Activated gamma-delta T cell treated with anti-CD3 and anti-CD28 coated beads, Interleukin-2, amount 50 U/mL, for 16 hours (primary cell): ENCODE data around the gene UGT1A8.
A peak's percentile ranks its signal among the peaks of the same experiment; 100 is the strongest.
"Not testable (repeated sequence)": the region's sequence is repeated elsewhere in the genome, so short reads cannot be mapped to it uniquely, and the experiment has no call there.

Experiments
- DNase-seq: peaks from one replicate; pipeline ENCODE4 v3.0.0-alpha.2; 2020; ENCODE audit warnings: low read depth

UGT1A8 gene

DNA sequence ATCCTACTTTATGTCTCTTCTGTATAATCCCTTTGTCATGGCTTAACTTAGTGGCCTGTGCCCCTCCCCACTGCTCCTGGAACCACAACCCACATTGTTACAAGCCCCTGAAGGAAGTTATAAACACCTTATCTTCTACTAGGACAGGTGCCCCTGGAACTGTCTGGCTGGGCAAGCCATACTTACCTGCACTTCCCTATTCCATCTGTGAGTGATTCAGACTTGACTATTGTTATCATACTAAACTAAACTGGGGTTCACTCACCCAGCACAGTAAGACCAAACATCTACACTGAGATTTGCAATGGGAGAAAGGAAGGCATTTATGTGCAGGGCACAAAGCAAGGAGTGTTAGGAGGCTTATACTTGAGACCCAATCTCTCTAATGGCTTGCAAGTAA lies 71.6 kb downstream of the UGT1A8 start:
- DNase-seq, result no peak

DNA sequence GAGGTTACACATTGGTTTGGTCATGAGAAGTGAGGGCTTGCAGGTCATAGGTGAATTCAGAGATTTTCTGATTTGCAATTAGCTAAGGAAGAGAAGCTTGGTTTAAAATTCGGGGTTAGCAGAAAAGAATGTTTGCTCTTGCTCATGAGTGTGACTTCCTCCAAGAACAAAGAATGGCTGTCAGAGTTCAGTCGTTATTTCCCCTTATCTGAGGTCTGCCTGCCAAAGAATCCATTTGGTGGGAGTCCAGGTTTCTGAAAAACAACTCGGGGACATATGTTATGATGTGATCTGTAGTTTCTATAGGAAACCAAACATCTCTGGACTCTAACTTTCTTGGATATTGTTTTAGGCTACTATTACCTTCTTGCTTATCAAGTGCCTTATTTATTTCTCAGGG lies 72.1 kb downstream of the UGT1A8 start:
- DNase-seq, result no peak

DNA sequence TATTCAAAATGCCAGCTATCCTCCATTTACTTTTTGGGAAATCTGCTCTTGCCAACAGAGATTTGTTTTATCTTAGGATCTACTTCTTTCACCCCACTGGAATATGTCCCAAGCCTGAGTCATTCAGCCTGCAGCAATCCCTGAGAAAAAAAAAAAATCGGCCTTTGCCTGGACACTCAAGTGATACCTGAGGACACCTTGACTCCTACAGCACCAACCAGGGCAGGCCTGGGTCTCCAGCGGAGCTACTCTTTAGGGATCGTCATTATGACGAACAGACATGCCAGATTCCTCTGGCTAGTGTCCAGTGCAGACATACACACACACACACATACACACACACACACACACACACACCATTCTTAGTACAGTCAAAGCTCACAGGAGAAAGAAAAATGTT lies 73.0 kb downstream of the UGT1A8 start:
- no peak for DNase-seq

DNA sequence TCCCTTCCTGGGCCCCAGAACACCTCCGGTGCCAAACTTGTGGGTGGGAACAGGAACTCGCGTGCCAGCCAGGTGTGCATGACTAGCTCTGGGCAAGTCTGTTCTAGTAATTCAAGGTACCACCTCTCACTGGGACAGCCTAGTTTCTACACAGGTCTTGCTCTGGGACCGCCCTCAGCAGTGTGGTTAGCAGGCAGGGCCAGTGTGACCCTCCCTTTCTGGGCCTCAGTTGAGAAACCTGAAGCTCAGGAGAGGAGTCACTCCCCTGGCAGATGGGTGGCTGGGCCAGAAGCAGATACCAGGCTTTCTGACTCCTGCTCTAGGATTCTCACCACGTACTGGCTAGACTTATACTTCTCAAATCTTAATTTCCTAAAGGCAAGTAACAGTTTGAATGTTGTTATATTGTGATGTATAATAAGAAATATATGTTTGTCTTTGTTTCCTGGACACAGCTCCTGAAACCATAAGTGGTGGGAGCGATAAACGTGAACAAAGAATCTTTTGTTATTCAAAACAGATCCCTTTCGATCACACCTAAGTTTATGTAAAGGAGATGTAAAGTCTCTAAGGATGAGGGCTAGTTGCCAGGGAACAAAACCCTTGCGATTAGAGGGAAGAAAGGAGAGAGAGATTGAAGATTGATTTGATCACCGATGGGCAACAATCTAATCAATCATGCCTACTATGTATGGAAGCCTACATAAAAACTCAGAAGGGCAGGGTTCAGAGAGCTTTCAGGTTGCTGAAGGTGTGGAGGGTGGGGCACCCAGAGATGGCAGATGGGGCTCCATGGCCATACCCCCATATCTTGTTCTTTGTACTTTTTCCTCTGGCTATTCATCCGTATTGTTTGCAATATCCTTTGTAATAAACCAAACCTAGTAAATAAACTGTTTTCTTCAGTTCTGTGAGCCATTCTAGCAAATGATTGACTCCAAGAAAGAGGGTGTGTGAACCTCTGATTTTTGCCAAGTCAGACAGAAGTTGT lies 74.3 kb downstream of the UGT1A8 start:
- DNase-seq, result no peak

DNA sequence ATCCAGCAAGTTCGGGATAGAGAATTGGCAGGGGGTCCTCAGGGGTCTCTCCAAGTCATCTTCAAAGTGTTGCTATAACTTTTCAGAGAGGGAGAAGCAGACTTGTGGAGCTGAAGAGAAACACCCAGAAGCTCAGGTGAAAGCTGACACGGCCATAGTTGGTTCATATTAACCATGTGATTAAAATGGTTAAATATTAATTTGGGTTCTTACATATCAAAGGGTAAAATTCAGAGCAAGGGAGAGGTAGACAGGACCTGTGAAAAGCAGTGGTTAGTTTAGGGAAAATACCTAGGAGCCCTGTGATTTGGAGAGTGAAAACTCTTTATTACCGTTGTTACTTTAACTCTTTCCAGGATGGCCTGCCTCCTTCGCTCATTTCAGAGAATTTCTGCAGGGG lies 75.2 kb downstream of the UGT1A8 start, which contains the start of gene UGT1A6:
Gene UGT1A6 (plus strand): TSS at position 243 of the 400 bp plus-strand sequence. CDS start 115 bp downstream, at position 358.
- DNase-seq, result no peak

DNA sequence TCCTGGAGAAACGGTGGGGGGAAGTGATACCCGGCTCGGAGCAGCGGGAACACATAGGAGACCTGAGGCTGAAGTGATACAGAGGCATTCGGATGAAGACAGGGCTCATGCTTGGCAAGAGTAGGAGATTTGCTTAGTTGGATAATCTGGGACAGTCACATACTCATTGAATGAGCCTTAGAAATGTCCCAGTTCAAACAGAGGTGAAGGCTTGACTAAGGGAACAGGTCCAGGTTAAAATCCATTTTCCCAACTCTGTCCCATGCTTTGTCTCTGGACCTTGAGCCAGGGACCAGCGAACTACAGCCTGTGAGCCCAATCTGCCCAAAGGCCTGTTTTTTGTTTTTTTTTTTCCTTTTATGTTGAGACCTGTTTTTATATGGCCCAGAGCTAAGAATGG lies 76.5 kb downstream of the UGT1A8 start:
- no peak for DNase-seq

DNA sequence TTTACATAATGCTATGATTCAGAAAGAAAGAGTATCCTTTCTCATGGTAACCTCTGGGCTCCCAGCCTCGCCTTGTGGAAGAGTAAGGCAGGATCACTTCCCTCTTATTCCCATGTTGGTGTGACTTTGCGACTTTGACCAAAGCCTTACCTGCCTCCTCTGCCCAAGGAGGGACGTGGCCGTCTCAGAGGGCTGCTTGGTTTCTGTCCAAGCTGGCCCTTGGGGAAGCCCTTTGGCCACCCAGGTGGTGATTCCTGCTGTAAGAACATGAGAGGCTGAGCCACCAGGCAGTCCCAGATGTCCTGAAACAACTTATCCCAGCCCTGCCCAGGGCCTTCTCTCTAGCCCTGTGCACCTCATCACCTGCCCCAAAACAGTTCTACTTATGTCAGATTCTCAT lies 81.3 kb downstream of the UGT1A8 start:
- no peak for DNase-seq

DNA sequence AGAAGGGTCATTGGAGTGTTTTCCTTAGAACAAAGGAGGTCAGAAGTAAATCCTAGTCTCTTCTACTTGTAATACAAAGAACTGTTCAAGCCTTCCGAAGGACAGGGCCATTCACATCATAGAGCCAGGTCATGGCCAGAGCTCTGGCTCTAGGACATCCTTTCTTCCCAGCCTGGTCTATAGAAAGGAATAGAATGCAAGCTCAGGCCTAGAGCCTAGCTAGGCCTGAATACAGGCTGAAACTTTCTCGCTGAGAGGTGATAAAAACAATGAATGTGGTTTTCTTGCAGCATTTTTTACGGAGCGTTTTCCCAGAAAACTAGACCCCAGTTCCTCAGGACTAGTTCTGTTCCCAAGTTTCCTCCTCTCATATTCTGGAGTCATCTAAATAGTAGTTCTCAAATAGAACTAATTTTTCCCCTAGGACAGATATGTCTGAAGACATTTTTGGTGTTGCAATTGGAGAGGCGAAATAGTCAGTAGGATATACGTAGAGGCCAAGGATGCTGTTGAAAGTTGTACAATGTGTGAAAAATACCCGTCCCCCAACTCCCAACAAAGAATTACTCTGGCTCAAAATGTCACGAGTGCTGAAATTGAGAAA lies 82.1 kb downstream of the UGT1A8 start:
- no peak for DNase-seq

DNA sequence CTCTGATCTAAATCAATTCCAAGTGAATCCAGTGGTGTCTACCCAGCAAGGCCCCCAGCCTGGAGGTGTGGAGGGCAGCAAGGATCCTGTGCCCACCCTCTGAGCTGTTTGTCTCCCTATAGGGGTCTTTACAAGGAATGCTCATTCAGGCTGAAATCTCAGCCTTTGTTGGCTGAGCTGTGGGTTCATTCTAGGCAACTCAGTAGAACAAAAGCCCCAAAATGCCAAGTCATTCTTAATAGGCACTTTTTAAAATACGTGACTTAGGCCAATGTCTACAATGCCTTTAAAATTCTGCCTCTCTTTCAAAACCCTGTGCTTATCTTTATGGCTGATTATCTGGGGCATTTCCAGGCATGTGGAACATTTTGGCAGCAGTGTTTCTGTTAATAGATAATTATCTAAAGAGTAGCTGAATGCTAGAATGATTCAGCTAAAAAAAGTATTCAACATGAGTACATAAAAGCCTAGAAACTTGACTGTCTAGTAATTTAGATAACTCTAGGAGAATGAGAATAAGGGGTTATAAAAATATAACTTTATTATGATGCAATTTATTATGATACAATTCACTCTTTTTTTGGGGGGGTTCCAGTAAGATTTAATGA lies 82.7 kb downstream of the UGT1A8 start:
- DNase-seq, result no peak

DNA sequence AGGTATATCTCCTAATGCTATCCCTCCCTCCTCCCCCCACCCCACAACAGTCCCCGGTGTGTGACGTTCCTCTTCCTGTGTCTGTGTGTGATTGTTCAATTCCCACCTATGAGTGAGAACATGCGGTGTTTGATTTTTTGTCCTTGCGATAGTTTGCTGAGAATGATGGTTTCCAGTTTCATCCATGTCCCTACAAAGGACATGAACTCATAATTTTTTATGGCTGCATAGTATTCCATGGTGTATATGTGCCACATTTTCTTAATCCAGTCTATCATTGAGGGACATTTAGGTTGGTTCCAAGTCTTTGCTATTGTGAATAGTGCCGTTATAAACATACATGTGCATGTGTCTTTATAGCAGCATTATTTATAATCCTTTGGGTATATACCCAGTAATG lies 83.4 kb downstream of the UGT1A8 start:
- DNase-seq, result not testable (repeated sequence)

DNA sequence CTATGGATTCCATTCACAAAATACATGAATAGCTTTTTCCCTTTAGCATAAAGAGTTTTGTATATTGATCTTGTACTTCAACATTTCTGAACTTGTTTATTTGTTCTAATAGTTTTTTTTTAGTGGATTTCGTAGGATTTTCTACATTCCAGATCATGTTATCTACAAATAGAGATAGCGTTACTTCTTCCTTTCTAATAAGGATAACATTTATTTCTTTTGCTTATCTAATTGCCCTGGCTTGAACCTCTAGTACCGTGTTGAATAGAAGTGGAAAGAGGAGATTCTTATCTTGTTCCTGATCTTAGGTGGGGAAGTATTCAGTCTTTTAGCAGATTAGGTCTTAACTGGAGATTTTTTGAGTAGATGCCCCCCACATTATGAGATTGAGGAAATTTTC lies 84.8 kb downstream of the UGT1A8 start:
- no peak for DNase-seq

DNA sequence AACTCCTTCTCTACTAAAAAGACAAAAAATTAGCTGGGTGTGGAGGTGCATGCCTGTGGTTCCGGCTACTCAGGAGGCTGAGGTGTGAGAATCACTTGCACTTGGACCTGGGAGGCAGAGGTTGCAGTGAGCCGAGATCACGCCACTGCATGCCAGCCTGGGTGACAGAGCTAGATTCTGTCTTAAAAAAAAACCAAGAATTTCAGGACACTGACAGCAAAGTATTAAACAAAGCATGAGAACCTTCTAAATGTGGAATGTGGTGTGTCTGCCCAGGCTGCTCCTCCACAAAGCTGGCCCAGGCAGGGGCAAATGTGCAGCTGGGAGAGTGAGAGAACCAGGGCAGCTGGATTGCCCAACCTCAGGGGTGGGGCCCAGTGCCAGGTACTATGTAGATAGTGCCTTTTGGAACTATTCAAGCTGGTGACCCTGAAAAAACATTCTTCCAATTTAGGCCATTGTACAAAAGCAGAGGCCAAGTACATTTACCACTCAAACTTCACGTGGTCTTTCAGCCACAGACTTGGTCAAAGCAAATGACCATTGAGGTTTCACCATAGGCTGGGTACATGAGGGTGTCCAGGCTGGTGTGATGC lies 88.6 kb downstream of the UGT1A8 start:
- DNase-seq, result no peak

DNA sequence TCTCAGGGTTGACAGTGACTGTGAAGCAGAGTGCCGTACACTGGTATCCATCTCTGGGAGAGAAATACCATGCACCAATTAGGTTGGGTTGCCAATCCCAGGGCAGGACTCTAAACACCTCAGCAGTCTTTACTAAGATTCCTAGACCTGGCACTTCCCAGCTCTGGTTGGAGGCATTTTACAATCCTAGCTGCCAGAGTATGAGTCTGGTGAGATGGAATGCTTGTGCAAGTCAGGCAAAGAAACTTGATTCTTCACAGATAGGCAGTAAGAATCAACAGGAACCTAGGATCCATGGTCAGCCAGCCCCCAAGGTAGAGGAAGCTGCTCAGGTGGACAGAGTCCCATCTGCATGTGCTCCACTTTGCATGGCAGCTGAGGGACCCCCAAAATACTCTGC lies 89.3 kb downstream of the UGT1A8 start:
- DNase-seq, result no peak

DNA sequence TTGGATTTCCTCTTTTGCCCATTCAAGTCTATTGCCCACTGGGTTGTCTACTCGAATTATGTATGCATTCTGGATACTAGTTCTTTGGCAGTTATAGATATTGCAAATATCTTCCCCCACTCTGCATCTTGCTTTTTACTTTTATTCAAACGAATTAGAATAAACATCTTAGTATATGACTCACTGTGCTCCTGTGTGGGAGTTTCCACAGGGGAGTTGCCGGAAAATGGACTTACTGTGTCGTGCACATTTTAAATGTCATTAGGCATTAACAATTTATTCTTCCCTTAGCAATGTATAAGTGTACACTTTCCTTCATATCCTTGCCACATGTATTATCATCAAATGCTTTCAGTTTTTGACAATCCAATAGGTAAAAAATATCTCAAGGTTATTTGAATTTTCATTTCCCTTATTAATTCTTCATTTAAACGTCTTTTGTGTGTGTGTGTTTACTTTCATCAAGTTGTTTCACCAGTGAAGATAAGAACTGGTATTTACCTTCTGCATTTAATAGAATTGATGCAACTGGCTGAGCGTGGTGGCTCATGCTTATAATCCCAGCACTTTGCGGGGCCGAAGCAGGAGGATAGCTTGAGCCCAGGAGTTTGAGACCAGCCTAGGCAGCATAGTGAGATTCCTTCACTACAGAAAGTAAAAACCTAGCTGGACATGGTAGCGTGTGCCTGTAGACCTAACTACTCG lies 90.7 kb downstream of the UGT1A8 start:
- no peak for DNase-seq

DNA sequence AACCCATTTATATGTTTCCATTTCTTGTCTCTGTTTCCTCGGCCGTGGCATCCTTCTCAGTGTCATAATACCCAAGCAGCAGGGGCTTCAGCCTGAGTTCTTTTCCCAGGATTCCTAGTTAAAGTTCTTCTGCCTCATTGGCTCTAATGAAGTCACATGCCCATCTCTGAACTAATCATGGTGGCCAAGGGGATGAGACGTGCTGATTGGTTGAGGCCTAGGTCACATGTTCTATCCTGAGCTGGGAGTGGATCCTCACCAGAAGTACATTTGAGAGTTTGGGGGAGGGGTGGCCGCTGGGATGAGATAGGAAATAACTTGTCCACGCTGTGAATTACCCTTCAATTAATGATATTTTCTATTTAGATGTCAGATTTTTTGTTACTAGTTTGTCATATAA lies 91.5 kb downstream of the UGT1A8 start:
- DNase-seq, result no peak

DNA sequence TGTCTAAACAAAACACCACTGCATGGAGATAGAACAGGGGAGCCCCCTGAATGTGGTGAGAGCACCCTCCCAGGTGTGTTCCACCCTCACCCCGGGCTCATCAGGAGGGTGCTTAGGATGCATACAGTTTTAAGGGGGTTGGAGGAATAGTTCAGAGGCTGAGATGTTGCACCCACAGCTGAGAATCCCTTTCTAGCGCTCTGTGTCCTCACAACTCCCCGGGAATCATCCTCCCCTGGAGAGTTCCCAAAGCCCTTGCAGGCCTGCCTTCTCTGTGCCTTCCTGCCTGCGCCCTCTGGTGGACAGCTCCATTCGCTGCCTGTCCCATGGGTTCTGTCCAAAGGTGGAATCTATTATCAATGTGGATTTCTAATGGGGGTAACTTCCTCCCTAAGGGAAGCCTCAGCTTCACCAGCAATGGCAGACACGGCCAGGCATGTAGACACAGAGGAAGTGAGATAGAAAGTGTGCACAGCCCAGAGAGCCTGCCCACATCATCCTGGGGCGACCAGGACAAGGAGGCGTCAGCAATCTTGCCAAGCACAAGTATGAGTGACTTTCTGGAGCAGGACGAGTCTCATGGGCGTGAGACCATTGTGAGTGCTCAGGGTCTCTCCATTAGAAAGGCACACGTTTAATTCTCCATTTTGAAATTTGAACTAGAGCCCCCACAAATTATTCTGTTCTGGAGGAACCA lies 94.0 kb downstream of the UGT1A8 start:
- peak; percentile 44 for DNase-seq

DNA sequence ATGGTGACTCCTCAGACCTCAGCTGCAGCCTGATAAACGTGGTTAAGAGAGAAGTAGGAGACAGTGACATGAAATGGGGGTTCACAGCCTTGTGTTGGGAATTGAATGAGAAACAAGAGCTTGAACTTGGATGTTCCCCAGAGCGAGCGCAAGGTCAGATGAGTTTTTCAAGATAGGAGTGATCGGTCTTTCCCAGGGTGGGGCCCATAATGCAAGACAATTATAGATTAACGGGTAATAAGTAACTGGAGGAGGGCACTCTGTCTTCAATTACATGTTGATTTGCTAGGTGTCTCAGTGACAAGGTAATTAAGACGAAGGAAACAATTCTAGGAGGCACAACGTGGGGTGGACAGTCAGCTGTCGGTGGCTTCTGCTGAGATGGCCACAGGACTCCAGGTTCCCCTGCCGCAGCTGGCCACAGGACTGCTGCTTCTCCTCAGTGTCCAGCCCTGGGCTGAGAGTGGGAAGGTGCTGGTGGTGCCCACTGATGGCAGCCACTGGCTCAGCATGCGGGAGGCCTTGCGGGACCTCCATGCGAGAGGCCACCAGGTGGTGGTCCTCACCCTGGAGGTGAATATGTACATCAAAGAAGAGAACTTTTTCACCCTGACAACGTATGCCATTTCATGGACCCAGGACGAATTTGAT lies 95.3 kb downstream of the UGT1A8 start, which contains the start of gene UGT1A5:
Gene UGT1A5 (plus strand): TSS at position 297 of the 651 bp plus-strand sequence. CDS start 85 bp downstream, at position 382.
- no peak for DNase-seq

DNA sequence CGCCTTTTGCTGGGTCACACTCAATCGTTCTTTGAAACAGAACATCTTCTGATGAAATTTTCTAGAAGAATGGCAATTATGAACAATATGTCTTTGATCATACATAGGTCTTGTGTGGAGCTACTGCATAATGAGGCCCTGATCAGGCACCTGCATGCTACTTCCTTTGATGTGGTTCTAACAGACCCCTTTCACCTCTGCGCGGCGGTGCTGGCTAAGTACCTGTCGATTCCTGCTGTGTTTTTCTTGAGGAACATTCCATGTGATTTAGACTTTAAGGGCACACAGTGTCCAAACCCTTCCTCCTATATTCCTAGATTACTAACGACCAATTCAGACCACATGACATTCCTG lies 95.8 kb downstream of the UGT1A8 start:
- no peak for DNase-seq

DNA sequence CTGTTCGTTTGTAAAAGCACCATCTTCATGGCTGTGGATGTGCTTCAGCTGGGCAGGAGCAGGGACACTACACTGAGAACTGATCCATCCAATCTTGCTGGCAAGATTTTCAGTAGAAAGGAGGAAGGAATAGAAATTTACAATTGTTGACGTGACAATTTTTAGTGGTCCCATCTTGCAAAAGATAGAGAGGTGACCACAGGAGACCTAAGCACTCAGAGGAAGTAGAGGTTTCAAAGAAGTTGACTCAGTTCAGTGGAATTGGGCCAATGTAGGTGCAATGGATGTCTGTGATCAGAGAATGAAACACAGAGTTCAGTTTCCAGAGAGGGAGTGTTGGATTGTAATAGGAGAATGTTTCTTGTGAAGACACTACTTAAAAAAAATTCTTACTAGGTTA lies 96.7 kb downstream of the UGT1A8 start:
- no peak for DNase-seq

DNA sequence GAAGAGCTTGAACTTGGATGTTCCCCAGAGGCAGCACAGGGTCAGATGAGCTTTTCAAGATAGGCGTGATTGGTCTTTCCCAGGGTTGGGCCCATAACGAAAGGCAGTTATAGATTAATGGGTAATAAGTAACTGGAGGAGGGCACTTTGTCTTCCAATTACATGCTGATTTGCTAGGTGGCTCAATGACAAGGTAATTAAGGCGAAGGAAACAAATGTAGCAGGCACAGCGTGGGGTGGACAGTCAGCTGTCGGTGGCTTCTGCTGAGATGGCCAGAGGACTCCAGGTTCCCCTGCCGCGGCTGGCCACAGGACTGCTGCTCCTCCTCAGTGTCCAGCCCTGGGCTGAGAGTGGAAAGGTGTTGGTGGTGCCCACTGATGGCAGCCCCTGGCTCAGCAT lies 101.1 kb downstream of the UGT1A8 start, which contains the start of gene UGT1A4:
Gene UGT1A4 (plus strand): TSS at position 185 of the 400 bp plus-strand sequence. CDS start 85 bp downstream, at position 270.
- no peak for DNase-seq
